Smooth muscle cell of bladder (primary cell): Measurements from ENCODE around the gene TBC1D3K. TPM values are rescaled to one million over a fixed set of nuclear protein-coding genes. Genes with fewer than 3 reads are reported as not detected.

Source experiments
- total RNA-seq: library from RNA; depleted of rRNA; stranded (reverse); fragments of >200 nt; gene quantifications from 2 replicates; pipeline ENCODE4 v1.2.3, GENCODE V29; 2014

Gene TBC1D3K
- under 0.01 TPM in 1 of 2 replicates, not detected in the other for total RNA-seq

GRCh38 chr17:37924115-37924514 lies at the start of gene TBC1D3K:
Gene TBC1D3K (plus strand): TSS chr17:37924415. CDS start chr17:37926000, 1,585 bp downstream.

Other genes with a start within 250 kb of the TBC1D3K start
- gene HNF1B, start 179.4 kb upstream of the TBC1D3K start, total RNA-seq = under 0.01 TPM in 1 of 2 replicates, not detected in the other
- 1.7 and 2.2 TPM in 2 replicates for gene TBC1D3L, start 64.6 kb downstream of the TBC1D3K start, total RNA-seq
- gene TBC1D3D, start 79.6 kb downstream of the TBC1D3K start, total RNA-seq = not detected in 2 replicates
- gene TBC1D3C, start 144.2 kb downstream of the TBC1D3K start, total RNA-seq = 0.71 TPM in 1 of 2 replicates, not detected in the other
- not detected in 2 replicates for gene TBC1D3E, start 203.5 kb downstream of the TBC1D3K start, total RNA-seq